Urinary bladder (tissue), 4 donors: Measurements from ENCODE around the gene LSS. TPM values are rescaled to one million over a fixed set of nuclear protein-coding genes. Genes with fewer than 3 reads are reported as not detected.

Experiments
- DNase-seq: peaks from one replicate; pipeline ENCODE4 v3.0.0-alpha.2; 2015; ENCODE audit errors: extremely low spot score
- H3K27ac ChIP-seq: one replicate; pipeline ENCODE4 v1.5.1; 2013; ENCODE audit warnings: low read depth, mild to moderate bottlenecking, moderate library complexity
- H3K36me3 ChIP-seq: one replicate; pipeline ENCODE4 v1.6.1; 2013; ENCODE audit warnings: mild to moderate bottlenecking, moderate library complexity; ENCODE audit not compliant: insufficient read depth
- H3K4me1 ChIP-seq: one replicate; pipeline ENCODE4 v1.6.1; 2013; ENCODE audit warnings: mild to moderate bottlenecking, moderate library complexity; ENCODE audit not compliant: insufficient read depth
- H3K4me3 ChIP-seq: one replicate; pipeline ENCODE4 v1.5.1; 2013; ENCODE audit warnings: low read depth, low read length
- WGBS: extraction: QIAGEN DNeasy Blood & Tissue Kit; methylation state at CpG from one replicate; pipeline ENCODE4 v1.1.7; 2013; 5-methylcytosine and 5-hydroxymethylcytosine counted together
- polyA plus RNA-seq: library from polyadenylated mRNA; stranded (reverse); fragments of 200-250 nt; gene quantifications from one replicate; pipeline ENCODE4 v1.2.3, GENCODE V29; 2013
- total RNA-seq: library from RNA; depleted of rRNA; stranded (reverse); fragments of >200 nt; gene quantifications from one replicate; pipeline ENCODE4 v1.2.3, GENCODE V29; 2014
- donor health status: healthy with polysubstance abuse.
- donor health status: healthy.

LSS gene
- total and polyA plus RNA-seq, 2 donors, result 19.3 to 36.5 TPM

GRCh38 chr21:46220275-46220810, 8.2 kb downstream of the LSS start:
- Histone ChIP-seq H3K36me3 (peaks cover 2% of the 10 kb centered on the region), H3K27ac (no peak overlapping the region), H3K4me1 (no peaks in the 10 kb centered on the region), H3K4me3 (no peak overlapping the region)
- 94% methylated on average over 13 of the region's 13 CpGs for WGBS
- no peak for DNase-seq

GRCh38 chr21:46219591-46220239, 8.9 kb downstream of the LSS start:
- no peak overlapping the region for H3K27ac ChIP-seq
- H3K4me3 ChIP-seq, result no peak overlapping the region
- WGBS, result 80% methylated on average over 13 of the region's 13 CpGs
- peaks cover 2% of the 10 kb centered on the region for H3K36me3 ChIP-seq
- H3K4me1 ChIP-seq, result no peaks in the 10 kb centered on the region
- DNase-seq, result no peak

GRCh38 chr21:46218906-46219590, 9.5 kb downstream of the LSS start:
- DNase-seq, result no peak
- Histone ChIP-seq H3K27ac (no peak overlapping the region), H3K36me3 (peaks cover 2% of the 10 kb centered on the region), H3K4me1 (no peaks in the 10 kb centered on the region), H3K4me3 (no peak overlapping the region)
- 90% methylated on average over 16 of the region's 16 CpGs for WGBS

GRCh38 chr21:46217511-46218196, 10.9 kb downstream of the LSS start:
- H3K36me3 ChIP-seq, result peaks cover 2% of the 10 kb centered on the region
- no peaks in the 10 kb centered on the region for H3K4me1 ChIP-seq
- 93% methylated on average over 22 of the region's 22 CpGs for WGBS
- DNase-seq, result no peak
- H3K4me3 ChIP-seq, result no peak overlapping the region
- no peak overlapping the region for H3K27ac ChIP-seq

- H3K4me1 ChIP-seq, result no peaks in the 10 kb centered on the region
- no peak for DNase-seq
- WGBS, result 97% methylated on average over 16 of the region's 16 CpGs
- H3K36me3 ChIP-seq, result peaks cover 2% of the 10 kb centered on the region
- no peak overlapping the region for H3K27ac ChIP-seq
- H3K4me3 ChIP-seq, result no peak overlapping the region
Measured at GRCh38 chr21:46216132-46216747, 12.3 kb downstream of the LSS start.

GRCh38 chr21:46215436-46216131, 13.0 kb downstream of the LSS start:
- no peak overlapping the region for H3K27ac ChIP-seq
- no peak overlapping the region for H3K4me3 ChIP-seq
- WGBS, result 91% methylated on average over 20 of the region's 20 CpGs
- no peak for DNase-seq
- H3K4me1 ChIP-seq, result no peaks in the 10 kb centered on the region
- peaks cover 1% of the 10 kb centered on the region for H3K36me3 ChIP-seq

- 93% methylated on average over 27 of the region's 27 CpGs for WGBS
- H3K36me3 ChIP-seq, result no peaks in the 10 kb centered on the region
- H3K4me3 ChIP-seq, result no peak overlapping the region
- DNase-seq, result no peak
- no peak overlapping the region for H3K27ac ChIP-seq
- no peaks in the 10 kb centered on the region for H3K4me1 ChIP-seq
Measured at GRCh38 chr21:46214478-46215340, 13.9 kb downstream of the LSS start.

GRCh38 chr21:46213620-46214286, 14.8 kb downstream of the LSS start:
- no peak for DNase-seq
- WGBS, result 80% methylated on average over 15 of the region's 15 CpGs
- H3K27ac ChIP-seq, result no peak overlapping the region

GRCh38 chr21:46212721-46213484, 15.7 kb downstream of the LSS start:
- Histone ChIP-seq H3K27ac (no peak overlapping the region), H3K36me3 (peaks cover 2% of the 10 kb centered on the region), H3K4me1 (no peaks in the 10 kb centered on the region), H3K4me3 (no peak overlapping the region)
- WGBS, result 94% methylated on average over 18 of the region's 18 CpGs
- no peak for DNase-seq

More at GRCh38 chr21:46213620-46214286, 14.8 kb downstream of the LSS start:
- Histone ChIP-seq H3K4me3 (no peak overlapping the region), H3K4me1 (no peaks in the 10 kb centered on the region), H3K36me3 (peaks cover 2% of the 10 kb centered on the region)

GRCh38 chr21:46211786-46212720, 16.5 kb downstream of the LSS start:
- H3K36me3 ChIP-seq, result peaks cover 2% of the 10 kb centered on the region
- no peak overlapping the region for H3K27ac ChIP-seq
- WGBS, result 91% methylated on average over 23 of the region's 23 CpGs
- H3K4me3 ChIP-seq, result no peak overlapping the region
- no peaks in the 10 kb centered on the region for H3K4me1 ChIP-seq
- no peak for DNase-seq

- no peak for DNase-seq
- H3K27ac ChIP-seq, result no peak overlapping the region
- 93% methylated on average over 7 of the region's 7 CpGs for WGBS
- no peak overlapping the region for H3K4me3 ChIP-seq
- H3K36me3 ChIP-seq, result peaks cover 2% of the 10 kb centered on the region
- no peaks in the 10 kb centered on the region for H3K4me1 ChIP-seq
Measured at GRCh38 chr21:46211376-46211775, 17.2 kb downstream of the LSS start.
